ENCODE data around the gene ANKRD30A. TPM values are rescaled to one million over a fixed set of nuclear protein-coding genes. Genes with fewer than 3 reads are reported as not detected.

The ANKRD30A gene
- total RNA-seq, 1 experiment from 2014 or later: not detected

GRCh38 chr10:37206132-37206531 is 80.7 kb downstream of the ANKRD30A start (continued):
- TF ChIP-seq AR (CRISPR knock-in tag; IDR thresholded peaks at IDR 0.05) (no peak), NR3C1 (CRISPR knock-in tag; conservative IDR thresholded peaks at IDR 0.05; ENCODE audit: low read depth) (no peak), ELF4 (CRISPR knock-in tag; IDR thresholded peaks at IDR 0.05; ENCODE audit: low read depth) (no peak), ETV6 (CRISPR knock-in tag; IDR thresholded peaks at IDR 0.05) (no peak), E2F1 (CRISPR knock-in tag; IDR thresholded peaks at IDR 0.05) (no peak), ATF3 (CRISPR knock-in tag; conservative IDR thresholded peaks at IDR 0.05) (no peak)

GRCh38 chr10:37220866-37221265 is 95.5 kb downstream of the ANKRD30A start:
- ChIA-PET POLR2A (no interaction called here), CTCF (no interaction called here)
- no peak for ATAC-seq
- H3K27me3 Mint-ChIP-seq (ENCODE audit: low read depth): no peaks in the 10 kb centered on the region
- TF ChIP-seq TEAD4 (CRISPR knock-in tag; IDR thresholded peaks at IDR 0.05) (no peak), TCF7 (CRISPR knock-in tag; IDR thresholded peaks at IDR 0.05; ENCODE audit: low read depth) (no peak), ZNF396 (CRISPR knock-in tag; IDR thresholded peaks at IDR 0.05; ENCODE audit: borderline replicate concordance) (no peak), ZNF263 (CRISPR knock-in tag; IDR thresholded peaks at IDR 0.05; ENCODE audit: low read depth) (no peak), STAT6 (CRISPR knock-in tag; conservative IDR thresholded peaks at IDR 0.05; ENCODE audit: low read depth) (no peak), MXD4 (CRISPR knock-in tag; IDR thresholded peaks at IDR 0.05; ENCODE audit: borderline replicate concordance) (no peak), ERG (CRISPR knock-in tag; IDR thresholded peaks at IDR 0.05) (no peak), ZNF512 (CRISPR knock-in tag; IDR thresholded peaks at IDR 0.05; ENCODE audit: borderline replicate concordance) (no peak), MYBL2 (CRISPR knock-in tag; IDR thresholded peaks at IDR 0.05) (no peak), FOXJ3 (CRISPR knock-in tag; IDR thresholded peaks at IDR 0.05; ENCODE audit: borderline replicate concordance) (no peak)
- H3K36me3 Mint-ChIP-seq: peaks cover 33% of the 10 kb centered on the region
- H3K9me3 Mint-ChIP-seq: peaks cover 47% of the 10 kb centered on the region
- no peak overlapping the region for H3K4me3 Mint-ChIP-seq
- no peak overlapping the region for H3K27ac Mint-ChIP-seq
- DNase-seq (ENCODE audit: low spot score): no peak
- no peaks in the 10 kb centered on the region for H3K4me1 Mint-ChIP-seq

Measured in WTC11 (cell line).